Measurements from ENCODE around the gene ERMP1.
"Not testable (repeated sequence)": the region's sequence is repeated elsewhere in the genome, so short reads cannot be mapped to it uniquely, and the experiment has no call there.

ERMP1 gene

GRCh38 chr9:5779705-5780218 lies 53.2 kb downstream of the ERMP1 start:
- DNase-seq = not testable (repeated sequence)

GRCh38 chr9:5778805-5779204 lies 54.1 kb downstream of the ERMP1 start:
- no peak for DNase-seq

GRCh38 chr9:5773324-5773999 lies 59.5 kb downstream of the ERMP1 start:
- DNase-seq = no peak

GRCh38 chr9:5767968-5768932 lies 64.7 kb downstream of the ERMP1 start:
- DNase-seq = no peak

- DNase-seq = no peak
Observed at GRCh38 chr9:5764130-5764868, 68.6 kb downstream of the ERMP1 start.

- DNase-seq = no peak
Observed at GRCh38 chr9:5762421-5762820, 70.5 kb downstream of the ERMP1 start.

GRCh38 chr9:5760338-5760737 lies 72.6 kb downstream of the ERMP1 start:
- DNase-seq = no peak

GRCh38 chr9:5756633-5757032 lies 76.3 kb downstream of the ERMP1 start:
- DNase-seq = no peak

- no peak for DNase-seq
Observed at GRCh38 chr9:5750569-5750968, 82.3 kb downstream of the ERMP1 start.

- DNase-seq = no peak
Observed at GRCh38 chr9:5749306-5749705, 83.6 kb downstream of the ERMP1 start.

- DNase-seq = no peak
Observed at GRCh38 chr9:5748438-5748837, 84.5 kb downstream of the ERMP1 start.

- DNase-seq = no peak
Observed at GRCh38 chr9:5743109-5743508, 89.8 kb downstream of the ERMP1 start.

GRCh38 chr9:5736563-5737346 lies 96.2 kb downstream of the ERMP1 start:
- DNase-seq = no peak

GRCh38 chr9:5735072-5735471 lies 97.8 kb downstream of the ERMP1 start:
- DNase-seq = no peak
